Activated naive CD8-positive, alpha-beta T cell (primary cell): ENCODE data around the gene PDE3A.

ENCODE experiments used
- H3K27ac Mint-ChIP-seq: one replicate; pipeline ENCODE4 v1.8.0; 2021; ENCODE audit warnings: mixed read lengths
- H3K27me3 Mint-ChIP-seq: one replicate; pipeline ENCODE4 v1.8.0; 2021; ENCODE audit warnings: mixed read lengths
- H3K36me3 Mint-ChIP-seq: one replicate; pipeline ENCODE4 v1.8.0; 2021; ENCODE audit warnings: mixed read lengths
- H3K4me1 Mint-ChIP-seq: one replicate; pipeline ENCODE4 v1.8.0; 2021; ENCODE audit warnings: low read depth, mixed read lengths
- H3K4me3 Mint-ChIP-seq: one replicate; pipeline ENCODE4 v1.8.0; 2021; ENCODE audit warnings: mild to moderate bottlenecking, mixed read lengths
- H3K9me3 Mint-ChIP-seq: one replicate; pipeline ENCODE4 v1.8.0; 2021; ENCODE audit warnings: low read depth, mixed read lengths

The PDE3A gene

GRCh38 chr12:20426191-20426590 is 57.9 kb downstream of the PDE3A start:
- H3K9me3 Mint-ChIP-seq, result no peaks in the 10 kb centered on the region
- H3K36me3 Mint-ChIP-seq, result no peaks in the 10 kb centered on the region
- no peak overlapping the region for H3K27ac Mint-ChIP-seq
- peaks cover 1% of the 10 kb centered on the region for H3K27me3 Mint-ChIP-seq
- peaks cover 4% of the 10 kb centered on the region for H3K4me1 Mint-ChIP-seq
- no peak overlapping the region for H3K4me3 Mint-ChIP-seq

- Mint-ChIP-seq H3K4me3 (no peak overlapping the region), H3K36me3 (no peaks in the 10 kb centered on the region), H3K27ac (no peak overlapping the region), H3K27me3 (peaks cover 1% of the 10 kb centered on the region), H3K9me3 (no peaks in the 10 kb centered on the region), H3K4me1 (no peaks in the 10 kb centered on the region)
Observed at GRCh38 chr12:20426957-20427356, 58.6 kb downstream of the PDE3A start.

GRCh38 chr12:20429852-20430251 is 61.5 kb downstream of the PDE3A start:
- H3K4me1 Mint-ChIP-seq, result no peaks in the 10 kb centered on the region
- no peaks in the 10 kb centered on the region for H3K9me3 Mint-ChIP-seq
- H3K27ac Mint-ChIP-seq, result no peak overlapping the region
- H3K4me3 Mint-ChIP-seq, result no peak overlapping the region
- no peaks in the 10 kb centered on the region for H3K36me3 Mint-ChIP-seq
- peaks cover 1% of the 10 kb centered on the region for H3K27me3 Mint-ChIP-seq

- H3K27me3 Mint-ChIP-seq, result peaks cover 1% of the 10 kb centered on the region
- no peak overlapping the region for H3K27ac Mint-ChIP-seq
- no peaks in the 10 kb centered on the region for H3K36me3 Mint-ChIP-seq
- no peaks in the 10 kb centered on the region for H3K4me1 Mint-ChIP-seq
- no peak overlapping the region for H3K4me3 Mint-ChIP-seq
- H3K9me3 Mint-ChIP-seq, result no peaks in the 10 kb centered on the region
Observed at GRCh38 chr12:20432290-20432689, 64.0 kb downstream of the PDE3A start.

- no peaks in the 10 kb centered on the region for H3K36me3 Mint-ChIP-seq
- H3K27ac Mint-ChIP-seq, result no peak overlapping the region
- H3K4me1 Mint-ChIP-seq, result no peaks in the 10 kb centered on the region
- H3K27me3 Mint-ChIP-seq, result peaks cover 1% of the 10 kb centered on the region
- H3K9me3 Mint-ChIP-seq, result no peaks in the 10 kb centered on the region
- no peak overlapping the region for H3K4me3 Mint-ChIP-seq
Observed at GRCh38 chr12:20434996-20435395, 66.7 kb downstream of the PDE3A start.

GRCh38 chr12:20436316-20436715 is 68.0 kb downstream of the PDE3A start:
- Mint-ChIP-seq H3K9me3 (no peaks in the 10 kb centered on the region), H3K4me1 (no peaks in the 10 kb centered on the region), H3K4me3 (no peak overlapping the region), H3K27me3 (no peaks in the 10 kb centered on the region), H3K36me3 (no peaks in the 10 kb centered on the region), H3K27ac (no peak overlapping the region)

- Mint-ChIP-seq H3K27ac (no peak overlapping the region), H3K27me3 (no peaks in the 10 kb centered on the region), H3K4me1 (no peaks in the 10 kb centered on the region), H3K4me3 (no peak overlapping the region), H3K9me3 (no peaks in the 10 kb centered on the region), H3K36me3 (no peaks in the 10 kb centered on the region)
Observed at GRCh38 chr12:20438299-20438779, 70.0 kb downstream of the PDE3A start.

- Mint-ChIP-seq H3K27me3 (no peaks in the 10 kb centered on the region), H3K4me3 (no peak overlapping the region), H3K27ac (no peak overlapping the region), H3K4me1 (no peaks in the 10 kb centered on the region), H3K9me3 (no peaks in the 10 kb centered on the region), H3K36me3 (no peaks in the 10 kb centered on the region)
Observed at GRCh38 chr12:20439626-20440025, 71.3 kb downstream of the PDE3A start.

- H3K36me3 Mint-ChIP-seq, result no peaks in the 10 kb centered on the region
- H3K9me3 Mint-ChIP-seq, result no peaks in the 10 kb centered on the region
- H3K27me3 Mint-ChIP-seq, result no peaks in the 10 kb centered on the region
- no peaks in the 10 kb centered on the region for H3K4me1 Mint-ChIP-seq
- no peak overlapping the region for H3K4me3 Mint-ChIP-seq
- no peak overlapping the region for H3K27ac Mint-ChIP-seq
Observed at GRCh38 chr12:20440408-20440807, 72.1 kb downstream of the PDE3A start.

- no peaks in the 10 kb centered on the region for H3K36me3 Mint-ChIP-seq
- H3K27ac Mint-ChIP-seq, result no peak overlapping the region
- no peaks in the 10 kb centered on the region for H3K9me3 Mint-ChIP-seq
- no peak overlapping the region for H3K4me3 Mint-ChIP-seq
- no peaks in the 10 kb centered on the region for H3K4me1 Mint-ChIP-seq
- H3K27me3 Mint-ChIP-seq, result no peaks in the 10 kb centered on the region
Observed at GRCh38 chr12:20442322-20442721, 74.0 kb downstream of the PDE3A start.

- Mint-ChIP-seq H3K36me3 (no peaks in the 10 kb centered on the region), H3K4me3 (no peak overlapping the region), H3K27me3 (no peaks in the 10 kb centered on the region), H3K27ac (no peak overlapping the region), H3K9me3 (no peaks in the 10 kb centered on the region), H3K4me1 (no peaks in the 10 kb centered on the region)
Observed at GRCh38 chr12:20443255-20443654, 74.9 kb downstream of the PDE3A start.

GRCh38 chr12:20443792-20444191 is 75.5 kb downstream of the PDE3A start:
- no peaks in the 10 kb centered on the region for H3K27me3 Mint-ChIP-seq
- H3K4me3 Mint-ChIP-seq, result no peak overlapping the region
- no peaks in the 10 kb centered on the region for H3K4me1 Mint-ChIP-seq
- no peaks in the 10 kb centered on the region for H3K9me3 Mint-ChIP-seq
- no peaks in the 10 kb centered on the region for H3K36me3 Mint-ChIP-seq
- H3K27ac Mint-ChIP-seq, result no peak overlapping the region

- Mint-ChIP-seq H3K27ac (no peak overlapping the region), H3K27me3 (no peaks in the 10 kb centered on the region), H3K4me3 (no peak overlapping the region), H3K36me3 (no peaks in the 10 kb centered on the region), H3K9me3 (no peaks in the 10 kb centered on the region), H3K4me1 (no peaks in the 10 kb centered on the region)
Observed at GRCh38 chr12:20444595-20445170, 76.3 kb downstream of the PDE3A start.

- Mint-ChIP-seq H3K27me3 (no peaks in the 10 kb centered on the region), H3K36me3 (no peaks in the 10 kb centered on the region), H3K27ac (no peak overlapping the region), H3K4me1 (no peaks in the 10 kb centered on the region), H3K4me3 (no peak overlapping the region), H3K9me3 (no peaks in the 10 kb centered on the region)
Observed at GRCh38 chr12:20445687-20446086, 77.3 kb downstream of the PDE3A start.

GRCh38 chr12:20446836-20447235 is 78.5 kb downstream of the PDE3A start:
- no peak overlapping the region for H3K27ac Mint-ChIP-seq
- H3K36me3 Mint-ChIP-seq, result no peaks in the 10 kb centered on the region
- H3K9me3 Mint-ChIP-seq, result no peaks in the 10 kb centered on the region
- H3K4me1 Mint-ChIP-seq, result no peaks in the 10 kb centered on the region
- H3K4me3 Mint-ChIP-seq, result no peak overlapping the region
- H3K27me3 Mint-ChIP-seq, result no peaks in the 10 kb centered on the region

GRCh38 chr12:20448781-20449180 is 80.4 kb downstream of the PDE3A start:
- no peak overlapping the region for H3K4me3 Mint-ChIP-seq
- H3K4me1 Mint-ChIP-seq, result no peaks in the 10 kb centered on the region
- no peaks in the 10 kb centered on the region for H3K36me3 Mint-ChIP-seq
- no peaks in the 10 kb centered on the region for H3K27me3 Mint-ChIP-seq
- no peak overlapping the region for H3K27ac Mint-ChIP-seq
- H3K9me3 Mint-ChIP-seq, result no peaks in the 10 kb centered on the region
